NCI-H1436 treated with DMSO at 0.1 percent for 48 hours (cell line): ENCODE measurements around the gene PLCB3.
A peak's percentile ranks its signal among the peaks of the same experiment; 100 is the strongest.

Source experiments
- DNase-seq: peaks from one replicate; lab custom pipeline; 2025; lab: John Stamatoyannopoulos, UW

PLCB3 gene

GRCh38 chr11:64266339-64266738 lies 15.0 kb downstream of the PLCB3 start:
- no peak for DNase-seq

- DNase-seq: no peak
Observed at GRCh38 chr11:64267207-64267945, 16.0 kb downstream of the PLCB3 start.

GRCh38 chr11:64268025-64268892 lies 16.9 kb downstream of the PLCB3 start:
- DNase-seq: no peak

- DNase-seq: no peak
Observed at GRCh38 chr11:64268893-64269539, 17.7 kb downstream of the PLCB3 start.

GRCh38 chr11:64269540-64270220 lies 18.4 kb downstream of the PLCB3 start:
- DNase-seq: peak; percentile 96

GRCh38 chr11:64275031-64275800 lies 23.9 kb downstream of the PLCB3 start:
- DNase-seq: no peak

- no peak for DNase-seq
Observed at GRCh38 chr11:64275841-64276240, 24.5 kb downstream of the PLCB3 start.

- no peak for DNase-seq
Observed at GRCh38 chr11:64276653-64277431, 25.5 kb downstream of the PLCB3 start.

- DNase-seq: no peak
Observed at GRCh38 chr11:64278576-64279190, 27.4 kb downstream of the PLCB3 start.

GRCh38 chr11:64281957-64282770 lies 30.8 kb downstream of the PLCB3 start:
- no peak for DNase-seq

- no peak for DNase-seq
Observed at GRCh38 chr11:64283092-64283491, 31.8 kb downstream of the PLCB3 start.

- DNase-seq: peak; percentile 58
Observed at GRCh38 chr11:64284048-64284961, 33.0 kb downstream of the PLCB3 start, which contains the start of gene BAD. TSS of gene BAD (minus strand) at chr11:64284665. CDS start at chr11:64284368, 297 bp downstream.

GRCh38 chr11:64284962-64285884 lies 33.9 kb downstream of the PLCB3 start, which contains the start of gene GPR137:
TSS of gene GPR137 (plus strand) at chr11:64285848. CDS start at chr11:64286525, 677 bp downstream.
- DNase-seq: peak; percentile 4

GRCh38 chr11:64285885-64286800 lies 34.8 kb downstream of the PLCB3 start:
- no peak for DNase-seq

GRCh38 chr11:64286801-64287159 lies 35.5 kb downstream of the PLCB3 start:
- DNase-seq: no peak
